OCI-LY3 (cell line): Measurements from ENCODE around the gene STAC2.

Experiments used
- H2AFZ ChIP-seq: fragments of 200-600, 300-600 bp; shearing (Covaris generic); 2 replicates; pipeline ENCODE4 v1.6.0; 2014; ENCODE audit warnings: antibody characterized with exemption, low read depth, low read length
- H3K27ac ChIP-seq: fragments of 200-600, 300-600 bp; sonication (generic); 2 replicates; pipeline ENCODE4 v1.5.1; 2014; ENCODE audit warnings: mild to moderate bottlenecking, low read length, moderate library complexity, mixed read lengths
- H3K27me3 ChIP-seq: fragments of 200-600, 300-600 bp; sonication (generic); 2 replicates; pipeline ENCODE4 v1.6.1; 2014; ENCODE audit warnings: low read depth, low read length, mixed read lengths
- H3K36me3 ChIP-seq: fragments of 200-600, 300-600 bp; sonication (generic); replicated peaks from 2 replicates; pipeline ENCODE3; 2014; ENCODE audit warnings: low read depth, low read length, mixed read lengths
- H3K4me1 ChIP-seq: fragments of 300-600, 200-600 bp; sonication (generic); 2 replicates; pipeline ENCODE4 v1.6.1; 2014; ENCODE audit warnings: low read length, mixed read lengths
- H3K4me2 ChIP-seq: fragments of 200-600, 300-600 bp; sonication (generic); 2 replicates; pipeline ENCODE4 v1.6.1; 2014; ENCODE audit warnings: low read length, mixed read lengths
- H3K4me3 ChIP-seq: fragments of 300-600, 200-600 bp; sonication (generic); 2 replicates; pipeline ENCODE4 v1.5.1; 2014; ENCODE audit warnings: antibody characterized with exemption, mild to moderate bottlenecking, low read length, moderate library complexity
- H3K79me2 ChIP-seq: fragments of 300-600, 200-600 bp; shearing (Covaris generic); 2 replicates; pipeline ENCODE4 v1.6.1; 2014; ENCODE audit warnings: mild to moderate bottlenecking, low read length, mixed read lengths
- H3K9ac ChIP-seq: fragments of 300-600, 200-600 bp; shearing (Covaris generic); 2 replicates; pipeline ENCODE4 v1.6.0; 2014; ENCODE audit warnings: mild to moderate bottlenecking, low read length, moderate library complexity
- H3K9me3 ChIP-seq: fragments of 200-600, 300-600 bp; shearing (Covaris generic); 2 replicates; pipeline ENCODE4 v1.6.1; 2014; ENCODE audit warnings: low read length, mixed read lengths; ENCODE audit not compliant: insufficient read depth
- H4K20me1 ChIP-seq: fragments of 200-600, 300-600 bp; sonication (generic); 2 replicates; pipeline ENCODE4 v1.6.1; 2016; ENCODE audit warnings: low read length, mixed read lengths; ENCODE audit not compliant: insufficient read depth
- EZH2phosphoT487 ChIP-seq: fragments of 200-600 bp; shearing (Covaris generic); IDR thresholded peaks from 2 replicates; pipeline ENCODE4 v1.6.1; 2018; ENCODE audit warnings: antibody characterized with exemption, mixed run types, low read depth
- TF ChIP-seq, protein P1 (sequence below): fragments of 200-600, 300-600 bp; sonication (generic); IDR thresholded peaks from 2 replicates; pipeline ENCODE4 v1.5.1; 2014; ENCODE audit warnings: antibody characterized with exemption, low read length, low read depth

Gene STAC2, protein sequence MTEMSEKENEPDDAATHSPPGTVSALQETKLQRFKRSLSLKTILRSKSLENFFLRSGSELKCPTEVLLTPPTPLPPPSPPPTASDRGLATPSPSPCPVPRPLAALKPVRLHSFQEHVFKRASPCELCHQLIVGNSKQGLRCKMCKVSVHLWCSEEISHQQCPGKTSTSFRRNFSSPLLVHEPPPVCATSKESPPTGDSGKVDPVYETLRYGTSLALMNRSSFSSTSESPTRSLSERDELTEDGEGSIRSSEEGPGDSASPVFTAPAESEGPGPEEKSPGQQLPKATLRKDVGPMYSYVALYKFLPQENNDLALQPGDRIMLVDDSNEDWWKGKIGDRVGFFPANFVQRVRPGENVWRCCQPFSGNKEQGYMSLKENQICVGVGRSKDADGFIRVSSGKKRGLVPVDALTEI

DNA sequence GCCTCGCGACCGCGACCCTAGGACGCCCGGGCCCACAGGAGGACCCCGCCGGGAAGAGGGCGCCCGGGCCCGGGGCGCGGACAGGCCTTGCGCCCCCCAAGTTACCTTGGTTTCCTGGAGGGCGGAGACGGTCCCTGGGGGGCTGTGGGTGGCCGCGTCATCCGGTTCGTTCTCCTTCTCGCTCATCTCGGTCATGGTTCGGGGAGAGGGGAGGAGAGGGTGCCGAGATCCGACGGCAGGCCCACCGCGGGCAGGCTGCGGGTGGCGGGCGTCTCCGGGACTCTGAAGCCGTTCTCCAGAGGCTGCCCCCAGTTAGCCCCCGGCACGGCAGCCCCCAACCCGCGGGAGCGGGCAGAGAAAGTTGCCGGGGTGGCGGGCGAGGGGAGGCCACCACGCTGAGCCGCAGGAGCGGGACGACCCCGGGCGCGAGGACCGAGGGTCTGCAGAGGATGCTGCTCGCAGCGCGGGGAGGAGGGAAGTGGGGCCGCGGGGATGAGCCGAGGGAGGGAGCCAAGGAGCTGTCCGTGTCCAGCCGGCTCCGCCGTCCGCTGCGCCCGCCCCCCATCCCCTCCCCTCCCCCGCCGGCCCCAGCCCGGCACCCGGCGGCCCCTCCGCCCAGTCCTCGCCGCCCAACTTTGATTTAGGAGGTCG is at the start of gene STAC2:
STAC2 (minus strand) TSS at position 638 of the 651 bp plus-strand sequence; CDS start at position 195, 443 bp downstream.
- Histone ChIP-seq H3K36me3 (no peaks in the 10 kb centered on the region), H3K4me1 (no peaks in the 10 kb centered on the region), H3K9ac (no peak within 1 kb of the TSS), H4K20me1 (no peaks in the 10 kb centered on the region), H3K9me3 (no peaks in the 10 kb centered on the region), H3K4me3 (no peak within 1 kb of the TSS), H3K27ac (no peak within 1 kb of the TSS), H3K4me2 (no peak within 1 kb of the TSS), H3K79me2 (no peaks in the 10 kb centered on the region), H2AFZ (no peak within 1 kb of the TSS), H3K27me3 (peaks cover 3% of the 10 kb centered on the region)
- TF ChIP-seq, protein P1, sequence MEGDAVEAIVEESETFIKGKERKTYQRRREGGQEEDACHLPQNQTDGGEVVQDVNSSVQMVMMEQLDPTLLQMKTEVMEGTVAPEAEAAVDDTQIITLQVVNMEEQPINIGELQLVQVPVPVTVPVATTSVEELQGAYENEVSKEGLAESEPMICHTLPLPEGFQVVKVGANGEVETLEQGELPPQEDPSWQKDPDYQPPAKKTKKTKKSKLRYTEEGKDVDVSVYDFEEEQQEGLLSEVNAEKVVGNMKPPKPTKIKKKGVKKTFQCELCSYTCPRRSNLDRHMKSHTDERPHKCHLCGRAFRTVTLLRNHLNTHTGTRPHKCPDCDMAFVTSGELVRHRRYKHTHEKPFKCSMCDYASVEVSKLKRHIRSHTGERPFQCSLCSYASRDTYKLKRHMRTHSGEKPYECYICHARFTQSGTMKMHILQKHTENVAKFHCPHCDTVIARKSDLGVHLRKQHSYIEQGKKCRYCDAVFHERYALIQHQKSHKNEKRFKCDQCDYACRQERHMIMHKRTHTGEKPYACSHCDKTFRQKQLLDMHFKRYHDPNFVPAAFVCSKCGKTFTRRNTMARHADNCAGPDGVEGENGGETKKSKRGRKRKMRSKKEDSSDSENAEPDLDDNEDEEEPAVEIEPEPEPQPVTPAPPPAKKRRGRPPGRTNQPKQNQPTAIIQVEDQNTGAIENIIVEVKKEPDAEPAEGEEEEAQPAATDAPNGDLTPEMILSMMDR, result no peak

DNA sequence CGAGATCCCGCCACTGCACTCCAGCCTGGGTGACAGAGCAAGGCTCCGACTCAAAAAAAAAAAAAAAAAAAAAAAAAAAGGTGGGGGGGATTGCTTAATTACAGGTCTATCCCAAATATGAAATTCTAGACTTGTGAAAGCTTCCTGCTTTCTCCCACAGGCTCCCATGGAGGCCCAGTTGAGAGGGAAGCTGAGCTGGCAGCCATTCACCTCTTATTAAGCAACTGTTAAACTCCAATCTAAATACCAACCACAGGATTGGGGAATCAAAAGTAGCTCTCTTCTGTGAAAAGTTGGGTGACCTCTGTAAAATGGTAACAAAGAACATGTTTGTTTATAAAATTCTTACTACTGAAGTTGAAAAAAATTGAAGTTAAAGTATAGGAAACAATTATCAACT is 45.8 kb upstream of the STAC2 start:
- Histone ChIP-seq H3K27me3 (no peaks in the 10 kb centered on the region), H3K4me3 (no peak overlapping the region), H3K79me2 (no peaks in the 10 kb centered on the region), H3K27ac (no peak overlapping the region), H3K36me3 (peaks cover 7% of the 10 kb centered on the region), H4K20me1 (no peaks in the 10 kb centered on the region), H3K9ac (no peak overlapping the region), H3K4me2 (no peak overlapping the region), H2AFZ (no peak overlapping the region), H3K9me3 (no peaks in the 10 kb centered on the region), H3K4me1 (no peaks in the 10 kb centered on the region)
- TF ChIP-seq, protein P1, result no peak
- no peak for TF ChIP-seq EZH2phosphoT487

DNA sequence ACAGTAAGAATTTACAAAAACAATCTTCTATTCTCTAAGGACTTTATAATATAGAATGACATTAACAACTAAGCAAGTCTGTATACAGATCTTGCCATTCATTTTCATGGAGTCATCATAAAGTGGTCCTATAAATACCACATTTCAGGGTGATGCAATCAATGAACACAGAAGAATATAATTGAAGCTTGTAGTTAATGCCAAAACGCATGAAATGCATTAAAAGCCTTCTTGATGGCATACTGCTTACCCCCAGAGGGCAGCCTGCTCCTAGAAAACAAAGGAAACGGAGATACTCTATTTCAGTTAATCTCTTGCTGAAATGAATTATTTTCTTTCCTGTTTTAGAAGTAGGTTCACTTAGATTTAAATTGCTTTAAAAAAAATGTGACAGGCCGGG is 45.2 kb upstream of the STAC2 start:
- no peak overlapping the region for H3K4me3 ChIP-seq
- H3K79me2 ChIP-seq, result no peaks in the 10 kb centered on the region
- H3K36me3 ChIP-seq, result peaks cover 7% of the 10 kb centered on the region
- H3K27me3 ChIP-seq, result no peaks in the 10 kb centered on the region
- no peaks in the 10 kb centered on the region for H3K9me3 ChIP-seq
- no peaks in the 10 kb centered on the region for H4K20me1 ChIP-seq
- H3K27ac ChIP-seq, result no peak overlapping the region
- H3K9ac ChIP-seq, result no peak overlapping the region
- no peak overlapping the region for H2AFZ ChIP-seq
- no peak for TF ChIP-seq EZH2phosphoT487
- TF ChIP-seq, protein P1, result peak; percentile 74
- H3K4me1 ChIP-seq, result no peaks in the 10 kb centered on the region
- no peak overlapping the region for H3K4me2 ChIP-seq

DNA sequence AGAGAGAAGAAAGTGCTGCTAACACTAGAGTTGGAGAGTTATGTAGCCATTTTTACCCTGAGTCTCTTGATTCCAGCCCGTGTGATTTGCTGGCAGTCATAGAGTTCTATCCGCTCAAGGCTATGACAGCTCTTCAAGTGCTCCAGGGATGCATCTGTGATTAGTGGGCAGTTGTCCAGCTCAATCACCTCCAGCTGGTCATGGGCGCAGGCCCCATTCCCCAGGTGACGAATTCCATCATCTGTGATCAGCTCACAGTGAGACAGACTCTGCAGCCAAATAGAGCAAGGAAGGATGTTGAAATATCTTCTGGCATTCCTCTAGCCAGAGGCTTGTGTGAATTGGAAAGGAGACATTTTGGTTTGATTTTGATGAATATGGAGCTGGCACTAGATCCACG is 38.4 kb upstream of the STAC2 start:
- Histone ChIP-seq H3K36me3 (peaks cover 10% of the 10 kb centered on the region), H3K9me3 (no peaks in the 10 kb centered on the region), H3K79me2 (no peaks in the 10 kb centered on the region), H3K4me1 (peaks cover 17% of the 10 kb centered on the region), H3K4me2 (no peak overlapping the region), H4K20me1 (no peaks in the 10 kb centered on the region), H3K27ac (no peak overlapping the region), H3K27me3 (no peaks in the 10 kb centered on the region), H3K4me3 (no peak overlapping the region), H2AFZ (no peak overlapping the region), H3K9ac (no peak overlapping the region)
- TF ChIP-seq, protein P1, result no peak
- no peak for TF ChIP-seq EZH2phosphoT487
